Upper lobe of right lung (tissue), 1 donor: ENCODE data around the gene WDSUB1. TPM values are rescaled to one million over a fixed set of nuclear protein-coding genes. Genes with fewer than 3 reads are reported as not detected.

Experiments
- ATAC-seq: fragments of 200-7000 bp; cut with Tn5 transposase; one replicate; pipeline ENCODE4 v1.9.1; 2020; ENCODE audit warnings: mild to moderate bottlenecking, moderate library complexity
- DNase-seq: peaks from one replicate; pipeline ENCODE4 v3.0.0-alpha.2; 2020
- H3K27ac ChIP-seq: fragments of 200-600 bp; one replicate; pipeline ENCODE4 v1.8.0; 2022
- H3K27me3 ChIP-seq: fragments of 200-600 bp; one replicate; pipeline ENCODE4 v1.8.0; 2022; ENCODE audit warnings: mild to moderate bottlenecking
- H3K36me3 ChIP-seq: fragments of 200-600 bp; one replicate; pipeline ENCODE4 v1.8.0; 2022
- H3K4me1 ChIP-seq: fragments of 200-600 bp; one replicate; pipeline ENCODE4 v1.8.0; 2022
- H3K4me3 ChIP-seq: fragments of 200-600 bp; one replicate; pipeline ENCODE4 v1.8.0; 2022; ENCODE audit warnings: mild to moderate bottlenecking
- H3K9me3 ChIP-seq: fragments of 200-600 bp; one replicate; pipeline ENCODE4 v1.8.0; 2022
- intact Hi-C: fragments of 100-400 bp; cut with DNase I; formaldehyde crosslinking; loops from one replicate; pipeline ENCODE4 v1.11.0; 2022
- total RNA-seq: library from RNA; stranded (reverse); fragmentation: NEBNext Ultra II Directional; extraction: Animal tissue kit (Norgen Biotek cat#: 25700); gene quantifications from one replicate; pipeline ENCODE4 v1.2.1, GENCODE V29; 2021
- TF ChIP-seq, protein P1 (sequence below): fragments of 200-600 bp; IDR thresholded peaks from one replicate; pipeline ENCODE4 v1.8.0; 2022; ENCODE audit warnings: antibody characterized with exemption
- donor health status: DM: no; HTN: yes; CAD: no; lungs with severe emphysema.

Gene WDSUB1
- total RNA-seq, 1 donor from 2014 or later, result 16.9 TPM

DNA sequence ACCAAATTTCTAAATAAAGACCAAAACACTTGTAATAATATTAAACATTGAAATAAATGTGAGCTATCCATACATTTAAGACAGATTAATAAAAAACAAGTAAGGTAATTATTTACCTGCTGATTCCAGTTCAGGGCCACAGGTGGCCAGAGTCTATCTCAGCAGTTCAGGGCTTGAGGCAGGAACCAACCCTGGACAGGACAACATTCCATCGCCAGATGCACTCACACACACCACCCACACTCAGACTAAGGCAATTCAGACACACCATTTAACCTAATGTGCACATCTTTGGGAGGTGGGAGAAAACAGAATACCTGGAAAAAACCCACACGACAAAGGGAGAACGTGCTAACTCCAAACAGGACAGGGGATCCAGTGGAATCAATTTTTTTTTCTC is 14.1 kb upstream of the WDSUB1 start:
- H3K4me3 ChIP-seq, result no peak overlapping the region
- no peaks in the 10 kb centered on the region for H3K27me3 ChIP-seq
- no peak for ATAC-seq
- intact Hi-C loops, result no loop called here
- TF ChIP-seq, protein P1, sequence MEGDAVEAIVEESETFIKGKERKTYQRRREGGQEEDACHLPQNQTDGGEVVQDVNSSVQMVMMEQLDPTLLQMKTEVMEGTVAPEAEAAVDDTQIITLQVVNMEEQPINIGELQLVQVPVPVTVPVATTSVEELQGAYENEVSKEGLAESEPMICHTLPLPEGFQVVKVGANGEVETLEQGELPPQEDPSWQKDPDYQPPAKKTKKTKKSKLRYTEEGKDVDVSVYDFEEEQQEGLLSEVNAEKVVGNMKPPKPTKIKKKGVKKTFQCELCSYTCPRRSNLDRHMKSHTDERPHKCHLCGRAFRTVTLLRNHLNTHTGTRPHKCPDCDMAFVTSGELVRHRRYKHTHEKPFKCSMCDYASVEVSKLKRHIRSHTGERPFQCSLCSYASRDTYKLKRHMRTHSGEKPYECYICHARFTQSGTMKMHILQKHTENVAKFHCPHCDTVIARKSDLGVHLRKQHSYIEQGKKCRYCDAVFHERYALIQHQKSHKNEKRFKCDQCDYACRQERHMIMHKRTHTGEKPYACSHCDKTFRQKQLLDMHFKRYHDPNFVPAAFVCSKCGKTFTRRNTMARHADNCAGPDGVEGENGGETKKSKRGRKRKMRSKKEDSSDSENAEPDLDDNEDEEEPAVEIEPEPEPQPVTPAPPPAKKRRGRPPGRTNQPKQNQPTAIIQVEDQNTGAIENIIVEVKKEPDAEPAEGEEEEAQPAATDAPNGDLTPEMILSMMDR, result no peak
- no peak for DNase-seq
- H3K27ac ChIP-seq, result no peak overlapping the region
- no peaks in the 10 kb centered on the region for H3K9me3 ChIP-seq
- H3K4me1 ChIP-seq, result no peaks in the 10 kb centered on the region
- no peaks in the 10 kb centered on the region for H3K36me3 ChIP-seq

DNA sequence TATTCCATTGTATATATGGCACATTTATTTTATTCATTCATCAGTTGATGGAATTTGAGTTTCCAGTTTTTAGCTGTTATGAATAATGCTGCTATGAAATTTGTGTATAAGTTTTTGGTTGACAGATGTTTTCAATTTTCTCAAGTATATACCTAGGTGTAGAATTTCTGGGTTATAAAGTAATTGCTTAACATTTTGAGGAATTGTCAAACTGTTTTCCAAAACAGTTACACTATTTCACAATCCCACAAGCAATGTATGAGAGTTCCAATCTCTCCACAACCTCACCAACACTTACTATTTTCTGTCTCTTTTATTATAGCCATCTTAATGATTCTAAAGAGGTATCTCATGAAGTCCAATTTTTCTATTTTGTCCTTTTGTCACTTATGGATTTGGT is 12.5 kb upstream of the WDSUB1 start:
- ATAC-seq (no peak), DNase-seq (no peak)
- intact Hi-C loops, result no loop called here
- Histone ChIP-seq H3K36me3 (no peaks in the 10 kb centered on the region), H3K4me1 (no peaks in the 10 kb centered on the region), H3K4me3 (no peak overlapping the region), H3K27ac (no peak overlapping the region), H3K27me3 (no peaks in the 10 kb centered on the region), H3K9me3 (no peaks in the 10 kb centered on the region)
- TF ChIP-seq, protein P1, result no peak

DNA sequence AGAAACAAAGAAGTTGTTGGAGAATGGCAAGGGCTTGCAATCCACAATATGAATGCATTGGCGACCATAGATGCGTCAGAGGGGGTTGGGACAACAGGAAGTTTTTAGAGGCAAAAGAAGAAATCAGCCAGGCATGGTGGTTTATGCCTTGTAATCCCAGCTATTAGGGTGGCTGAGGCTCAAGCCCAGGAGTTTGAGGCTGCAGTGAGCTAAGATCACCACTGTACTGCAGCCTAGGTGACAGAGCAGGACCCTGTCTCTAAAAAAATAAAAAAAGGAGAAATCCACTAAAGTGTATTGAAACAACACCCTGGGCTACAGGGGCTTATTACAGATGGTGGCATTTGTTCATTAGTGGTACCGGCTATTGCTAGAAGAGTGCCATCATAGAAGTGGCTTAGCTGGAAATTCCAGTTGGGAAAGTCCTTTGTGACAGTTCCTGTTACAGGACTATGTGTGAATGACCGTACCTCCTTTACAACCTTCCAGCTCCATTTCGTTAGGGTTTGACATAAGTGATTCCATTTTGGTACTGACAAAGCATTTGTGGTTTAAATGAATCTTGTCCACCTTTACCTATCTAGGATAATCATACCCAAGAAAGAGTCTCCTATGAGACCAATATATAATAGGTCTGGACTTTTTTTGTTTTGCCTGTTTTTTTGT is 10.7 kb upstream of the WDSUB1 start:
- no peak overlapping the region for H3K27ac ChIP-seq
- ATAC-seq (no peak), DNase-seq (no peak)
- H3K27me3 ChIP-seq, result no peaks in the 10 kb centered on the region
- no peaks in the 10 kb centered on the region for H3K4me1 ChIP-seq
- intact Hi-C loops, result no loop called here
- H3K36me3 ChIP-seq, result no peaks in the 10 kb centered on the region
- no peaks in the 10 kb centered on the region for H3K9me3 ChIP-seq
- H3K4me3 ChIP-seq, result no peak overlapping the region
- TF ChIP-seq, protein P1, result no peak

DNA sequence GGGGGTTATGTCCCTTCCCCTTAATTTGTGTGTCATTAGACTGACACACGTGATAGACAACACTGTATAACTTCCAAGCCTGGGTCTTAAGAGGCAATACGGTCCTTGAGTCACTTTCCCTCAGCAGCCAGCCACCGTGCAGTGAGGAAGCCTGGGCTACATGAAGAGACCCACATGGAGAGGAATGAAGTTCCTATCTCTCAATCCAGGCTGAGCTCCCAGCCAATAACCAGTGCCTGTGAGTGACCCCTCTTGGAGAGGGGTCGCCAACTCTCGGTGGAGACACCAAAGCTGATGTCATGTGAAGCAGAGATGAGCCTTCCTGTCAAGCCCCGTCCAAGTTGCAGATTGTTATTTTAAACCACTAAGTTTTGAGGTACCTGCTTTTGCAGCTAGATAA is 5.7 kb upstream of the WDSUB1 start:
- no peaks in the 10 kb centered on the region for H3K4me1 ChIP-seq
- H3K36me3 ChIP-seq, result no peaks in the 10 kb centered on the region
- no peak for ATAC-seq
- intact Hi-C loops, result no loop called here
- no peak for DNase-seq
- no peak overlapping the region for H3K27ac ChIP-seq
- no peaks in the 10 kb centered on the region for H3K9me3 ChIP-seq
- no peak overlapping the region for H3K4me3 ChIP-seq
- H3K27me3 ChIP-seq, result no peaks in the 10 kb centered on the region
- TF ChIP-seq, protein P1, result no peak

DNA sequence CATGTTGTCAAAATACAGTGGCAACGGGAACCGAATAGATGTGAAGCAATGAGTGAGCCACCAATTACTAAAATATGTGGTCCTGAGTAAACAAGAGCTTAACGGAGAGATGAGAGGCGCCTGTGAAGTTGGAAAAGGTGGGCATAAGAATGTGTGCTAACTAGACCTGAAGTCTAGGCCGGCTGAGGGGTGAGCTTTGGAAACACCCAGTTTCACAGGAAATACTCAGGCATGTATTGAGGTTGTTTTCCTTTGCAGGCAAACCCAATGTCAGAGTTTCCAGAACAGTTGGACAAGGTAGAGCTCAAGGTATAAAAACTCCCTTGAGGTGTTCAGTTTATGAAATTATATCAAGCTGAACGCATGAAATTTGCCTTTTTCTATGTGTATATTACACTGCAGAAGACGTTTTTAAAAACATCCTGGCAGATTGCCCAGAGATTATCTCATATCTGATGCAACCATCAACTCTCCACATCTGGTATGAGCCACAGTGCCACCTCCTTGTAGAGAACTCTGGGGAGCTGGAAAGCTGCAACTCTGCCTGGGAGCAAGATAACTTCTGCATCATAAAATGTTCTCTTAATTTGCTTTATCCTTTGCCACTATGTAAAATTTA is 3.9 kb upstream of the WDSUB1 start:
- Histone ChIP-seq H3K9me3 (no peaks in the 10 kb centered on the region), H3K4me3 (no peak overlapping the region), H3K27me3 (no peaks in the 10 kb centered on the region), H3K27ac (no peak overlapping the region), H3K36me3 (no peaks in the 10 kb centered on the region), H3K4me1 (no peaks in the 10 kb centered on the region)
- DNase-seq (no peak), ATAC-seq (no peak)
- intact Hi-C loops, result no loop called here
- TF ChIP-seq, protein P1, result no peak
